GM21576 (cell line): ENCODE measurements around the gene THSD7B.

Source experiments
- ATAC-seq: cut with Tn5 transposase; IDR thresholded peaks from one replicate; pipeline ENCODE4 v1.9.1; 2021; ENCODE audit warnings: mild to moderate bottlenecking, moderate library complexity; ENCODE audit not compliant: unreplicated experiment

THSD7B gene

DNA sequence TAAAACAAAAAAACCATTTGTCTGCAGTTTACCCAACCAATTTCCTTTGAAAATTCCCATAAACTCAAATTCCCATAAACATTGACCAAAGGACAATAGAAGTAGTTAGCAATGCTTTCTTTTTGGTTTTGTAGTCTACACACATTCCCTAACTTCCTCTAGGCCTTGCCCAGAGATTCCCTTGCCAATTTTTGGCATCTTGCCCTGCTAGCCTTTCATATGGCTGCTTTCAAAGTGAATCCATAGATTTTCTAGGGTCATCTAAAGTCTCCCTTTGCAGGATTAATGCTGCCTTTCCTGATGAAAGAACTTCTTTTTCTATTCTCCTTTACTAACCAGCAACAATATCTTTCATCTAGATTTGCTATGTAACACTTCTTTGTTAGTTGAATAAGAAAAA, 33.4 kb downstream of the THSD7B start:
- no peak for ATAC-seq

GRCh38 chr2:136801661-136802060, 36.3 kb downstream of the THSD7B start:
- ATAC-seq: no peak

GRCh38 chr2:136809998-136810397, 44.7 kb downstream of the THSD7B start:
- ATAC-seq: no peak

GRCh38 chr2:136818839-136819238, 53.5 kb downstream of the THSD7B start:
- no peak for ATAC-seq

- no peak for ATAC-seq
These were observed 57.9 kb downstream of the THSD7B start for GRCh38 chr2:136823291-136823690.

DNA sequence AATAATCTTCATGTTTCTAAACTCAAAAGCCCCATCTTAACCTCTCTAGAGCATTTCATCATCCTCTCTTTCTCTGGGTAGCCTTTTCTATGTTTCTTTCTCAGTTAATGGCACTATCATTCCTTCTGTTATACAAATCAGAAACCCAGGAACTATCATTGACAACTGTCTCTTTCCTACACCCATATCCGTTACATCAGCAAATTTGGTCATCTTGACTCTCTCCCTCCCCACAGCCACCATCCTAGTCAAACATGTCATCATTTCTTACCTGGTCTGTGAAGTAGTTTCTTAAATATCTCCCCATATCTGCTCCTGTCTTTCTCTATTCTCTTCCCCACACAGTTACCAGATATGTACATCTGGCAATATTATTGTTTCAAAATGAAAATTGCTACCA, 62.8 kb downstream of the THSD7B start:
- ATAC-seq: no peak

- ATAC-seq: no peak
These were observed 63.4 kb downstream of the THSD7B start for GRCh38 chr2:136828774-136829173.

GRCh38 chr2:136844546-136844945, 79.2 kb downstream of the THSD7B start:
- ATAC-seq: no peak

- no peak for ATAC-seq
These were observed 93.3 kb downstream of the THSD7B start for GRCh38 chr2:136858656-136859055.

DNA sequence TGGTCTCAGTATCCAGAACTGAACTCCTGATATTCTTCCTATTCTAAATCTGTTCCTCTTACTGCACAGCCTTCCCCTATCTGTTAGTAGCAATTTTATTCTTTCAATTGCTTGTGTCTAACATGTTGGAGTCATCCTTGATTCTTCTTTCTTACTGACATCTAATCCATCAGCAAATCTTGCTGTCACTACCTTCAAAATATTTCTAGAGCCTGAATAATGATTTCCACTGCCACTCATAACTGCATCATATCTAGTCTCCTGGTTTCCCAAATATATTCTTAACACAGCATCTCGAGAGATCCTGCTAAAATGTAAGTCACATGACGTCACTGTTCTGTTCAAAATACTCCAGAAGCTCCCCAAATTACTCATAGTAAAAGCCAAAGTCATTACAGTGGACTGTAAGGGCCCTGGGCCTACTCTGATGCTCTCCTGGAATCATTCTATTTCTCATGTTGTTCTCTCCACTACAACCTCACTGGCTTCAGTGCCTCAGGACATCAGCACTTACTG, 95.2 kb downstream of the THSD7B start:
- no peak for ATAC-seq

GRCh38 chr2:136863468-136863867, 98.1 kb downstream of the THSD7B start:
- no peak for ATAC-seq

DNA sequence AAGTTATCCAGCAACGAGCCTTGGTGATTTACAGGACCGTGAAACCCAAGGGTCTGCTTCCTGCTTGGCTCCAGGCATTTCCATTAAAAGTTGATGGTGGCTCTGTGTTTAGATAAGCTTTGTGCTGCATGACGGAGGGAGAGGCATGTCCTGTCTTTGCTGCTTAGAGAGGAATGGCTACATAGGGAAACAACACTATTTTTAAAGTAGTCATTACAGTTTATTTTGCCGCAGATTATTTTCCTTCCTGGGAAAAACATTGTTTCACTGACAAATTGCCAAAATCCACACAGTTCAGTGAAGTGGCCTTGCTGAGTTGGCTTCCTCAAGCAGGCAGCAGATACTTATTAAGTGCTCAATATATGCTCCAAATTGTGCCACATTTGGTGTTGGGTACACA, 98.5 kb downstream of the THSD7B start:
- no peak for ATAC-seq

DNA sequence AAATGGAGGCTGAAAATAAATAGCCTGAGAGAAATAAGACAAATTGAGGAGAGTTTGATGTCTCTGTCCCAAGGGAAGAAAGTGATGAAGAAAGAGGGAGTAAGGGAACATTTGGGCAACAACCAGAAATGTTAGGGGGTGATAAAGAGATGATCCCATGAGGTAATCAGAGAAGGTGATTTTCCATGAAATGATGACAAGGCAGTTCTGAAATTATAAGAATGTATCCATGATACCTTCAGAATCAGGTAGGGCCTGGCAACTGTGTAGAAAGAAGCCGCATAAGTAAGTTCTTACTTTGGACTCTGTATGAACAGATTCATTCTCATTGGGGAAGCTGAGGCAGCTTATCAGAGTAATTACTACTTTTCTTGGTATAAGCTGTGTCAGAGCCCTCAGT, 106.1 kb downstream of the THSD7B start:
- ATAC-seq: no peak

DNA sequence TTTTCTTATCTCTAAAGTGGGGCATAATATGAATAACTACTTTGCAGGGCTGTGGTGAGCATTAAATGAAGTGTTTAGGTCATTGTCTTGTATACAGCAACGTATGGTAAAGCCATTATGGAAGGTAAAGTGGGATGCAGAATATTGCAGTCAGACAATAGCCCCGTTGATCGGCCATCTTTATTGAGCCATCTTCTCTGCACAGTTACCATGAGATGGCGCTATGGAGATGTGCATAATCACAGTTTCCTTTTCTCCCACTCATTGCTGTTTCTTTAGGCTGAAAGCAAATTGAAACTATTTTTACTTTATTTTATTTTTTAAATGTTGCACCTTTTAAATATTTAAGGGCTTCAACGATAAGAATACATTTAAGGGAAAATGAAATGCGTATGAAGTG, 108.9 kb downstream of the THSD7B start:
- ATAC-seq: no peak

DNA sequence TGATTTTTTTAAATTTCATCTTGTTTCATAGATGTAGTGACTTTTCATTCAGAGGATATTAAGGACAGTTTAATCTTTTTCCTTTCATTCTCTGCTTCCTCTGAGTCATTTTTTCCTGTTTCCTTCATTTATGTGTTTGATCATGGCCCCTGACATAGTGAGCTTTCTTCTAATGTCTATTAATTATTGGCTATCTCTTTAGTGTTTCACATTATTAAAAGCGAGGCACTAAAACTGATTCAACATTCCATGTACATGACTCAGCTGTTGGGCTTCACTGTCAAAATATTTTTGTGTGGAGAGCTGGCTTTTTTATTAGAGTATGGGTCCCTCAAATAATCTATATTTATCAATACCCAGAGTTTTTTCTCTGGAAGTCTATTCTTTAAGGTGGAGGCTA, 125.8 kb downstream of the THSD7B start:
- ATAC-seq: no peak

DNA sequence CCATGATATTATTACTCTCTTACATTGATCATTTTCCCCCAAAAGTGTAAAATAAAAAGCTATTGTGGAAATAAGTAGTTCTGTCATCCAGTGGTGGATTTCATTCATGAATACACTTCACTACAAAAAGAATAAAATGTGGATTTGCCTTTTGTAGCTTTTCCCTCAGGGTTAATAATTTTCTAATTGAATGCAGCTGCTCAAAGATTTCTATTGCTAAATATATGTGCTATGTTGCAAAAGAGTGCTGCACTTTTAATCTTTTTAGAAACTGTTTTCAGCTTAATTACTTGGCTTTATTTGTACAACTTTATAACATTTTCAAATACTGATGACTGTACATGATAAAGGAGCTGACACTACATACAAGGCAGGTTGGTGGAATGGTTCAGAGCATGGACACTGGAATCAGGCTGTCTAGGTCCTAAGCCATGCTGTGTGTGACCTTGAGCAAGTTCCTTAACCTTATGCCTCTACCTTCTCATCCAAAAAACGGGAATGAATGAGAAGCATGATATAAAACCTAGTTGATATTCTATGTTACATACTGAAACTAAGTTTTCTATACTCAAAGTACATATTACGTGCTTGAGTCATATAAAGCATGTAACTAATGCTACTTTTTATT, 128.8 kb downstream of the THSD7B start:
- ATAC-seq: no peak

DNA sequence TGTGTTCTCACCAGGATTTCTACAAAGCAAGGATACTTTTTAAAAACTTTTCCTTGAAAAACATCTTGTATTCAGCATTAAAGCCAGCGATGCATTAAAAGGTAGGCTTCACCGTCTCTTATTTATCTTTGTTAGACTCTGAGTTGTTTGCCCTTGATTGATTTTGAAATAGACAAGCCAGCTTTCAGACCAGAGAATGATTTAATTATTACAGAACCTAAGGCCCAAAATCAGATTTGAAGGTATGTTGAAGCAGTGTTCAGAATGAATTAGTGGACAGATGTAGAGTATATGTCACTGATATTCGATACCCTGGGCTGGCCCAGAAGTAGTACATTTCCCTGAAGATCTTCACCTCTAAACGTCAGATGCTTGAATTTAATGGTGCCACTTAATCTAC, 136.4 kb downstream of the THSD7B start:
- no peak for ATAC-seq

- ATAC-seq: no peak
These were observed 140.4 kb downstream of the THSD7B start for GRCh38 chr2:136905779-136906178.

DNA sequence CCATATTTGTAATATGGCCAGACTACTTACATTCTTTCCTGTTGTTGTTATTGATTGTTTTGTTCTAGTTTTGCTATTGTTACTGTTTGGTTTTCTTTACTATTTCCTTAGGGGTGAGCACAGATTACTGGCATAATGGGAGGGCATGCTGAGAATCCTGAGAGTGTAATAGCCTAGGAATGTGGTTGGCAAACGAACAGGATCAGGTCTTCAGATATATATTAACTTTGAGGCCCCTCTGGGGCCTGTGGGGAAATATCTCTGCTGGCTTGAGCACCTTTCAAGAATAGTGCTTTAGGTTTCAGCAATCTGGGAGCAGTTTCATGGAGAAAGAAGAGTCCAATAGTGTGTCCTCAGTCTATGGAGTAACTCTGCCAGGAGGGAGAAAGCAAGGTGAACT, 144.4 kb downstream of the THSD7B start:
- no peak for ATAC-seq

GRCh38 chr2:136916131-136916530, 150.8 kb downstream of the THSD7B start:
- ATAC-seq: no peak

- ATAC-seq: no peak
These were observed 152.1 kb downstream of the THSD7B start for GRCh38 chr2:136917411-136917881.

GRCh38 chr2:136919682-136920081, 154.3 kb downstream of the THSD7B start:
- ATAC-seq: no peak
